ENCODE data around the gene POGLUT2.

The POGLUT2 gene

GRCh38 chr13:102798581-102799425 lies at the start of gene POGLUT2, which contains the start of gene BIVM:
TSS of gene POGLUT2 (minus strand) at chr13:102798976. CDS start at chr13:102798670, 306 bp downstream.
TSS of gene BIVM (plus strand) at chr13:102799119. CDS start at chr13:102807268, 8,149 bp downstream.
- DNase-seq, result peak; percentile 71

GRCh38 chr13:102847272-102848234 lies 48.8 kb upstream of the POGLUT2 start:
- DNase-seq, result no peak

- no peak for DNase-seq
These were observed 47.7 kb upstream of the POGLUT2 start for GRCh38 chr13:102846261-102847015.

GRCh38 chr13:102845630-102846260 lies 47.0 kb upstream of the POGLUT2 start, which contains the start of gene ERCC5:
TSS of gene ERCC5 (plus strand) at chr13:102846032. CDS start at chr13:102846267, 235 bp downstream.
- DNase-seq, result peak; percentile 74

- DNase-seq, result no peak
These were observed 46.5 kb upstream of the POGLUT2 start for GRCh38 chr13:102845289-102845629.

- no peak for DNase-seq
These were observed 40.7 kb upstream of the POGLUT2 start for GRCh38 chr13:102839462-102839861.

GRCh38 chr13:102838982-102839381 lies 40.2 kb upstream of the POGLUT2 start:
- DNase-seq, result no peak

- no peak for DNase-seq
These were observed 39.5 kb upstream of the POGLUT2 start for GRCh38 chr13:102838273-102838672.

GRCh38 chr13:102836471-102836870 lies 37.7 kb upstream of the POGLUT2 start:
- DNase-seq, result no peak

GRCh38 chr13:102830646-102831045 lies 31.9 kb upstream of the POGLUT2 start:
- no peak for DNase-seq

GRCh38 chr13:102825921-102826706 lies 27.3 kb upstream of the POGLUT2 start:
- DNase-seq, result no peak

GRCh38 chr13:102825400-102825799 lies 26.6 kb upstream of the POGLUT2 start:
- DNase-seq, result no peak

- DNase-seq, result no peak
These were observed 19.1 kb upstream of the POGLUT2 start for GRCh38 chr13:102817907-102818306.

- no peak for DNase-seq
These were observed 18.5 kb upstream of the POGLUT2 start for GRCh38 chr13:102817241-102817640.

- no peak for DNase-seq
These were observed 17.9 kb upstream of the POGLUT2 start for GRCh38 chr13:102816708-102817107.

- DNase-seq, result no peak
These were observed 17.0 kb upstream of the POGLUT2 start for GRCh38 chr13:102815788-102816187.

GRCh38 chr13:102814793-102815192 lies 16.0 kb upstream of the POGLUT2 start:
- no peak for DNase-seq

GRCh38 chr13:102814025-102814607 lies 15.3 kb upstream of the POGLUT2 start:
- DNase-seq, result no peak

GRCh38 chr13:102812611-102813287 lies 14.0 kb upstream of the POGLUT2 start:
- DNase-seq, result no peak

- no peak for DNase-seq
These were observed 8.9 kb upstream of the POGLUT2 start for GRCh38 chr13:102807699-102808098.
